Nephron progenitor cell (in vitro differentiated cells): ENCODE measurements around the gene PES1.

Source experiments
- DNase-seq: peaks from one replicate; pipeline ENCODE4 v3.0.0; 2021
- H3K27ac Mint-ChIP-seq: 2 replicates; pipeline ENCODE4 v1.8.0; 2021; ENCODE audit warnings: mild to moderate bottlenecking, moderate library complexity, mixed read lengths
- H3K27me3 Mint-ChIP-seq: 2 replicates; pipeline ENCODE4 v1.8.0; 2021; ENCODE audit warnings: mild to moderate bottlenecking, low read depth, mixed read lengths; ENCODE audit not compliant: poor library complexity
- H3K36me3 Mint-ChIP-seq: 2 replicates; pipeline ENCODE4 v1.8.0; 2021; ENCODE audit warnings: low read depth, mixed read lengths
- H3K4me1 Mint-ChIP-seq: 2 replicates; pipeline ENCODE4 v1.8.0; 2021; ENCODE audit warnings: mixed read lengths
- H3K4me3 Mint-ChIP-seq: 2 replicates; pipeline ENCODE4 v1.8.0; 2021; ENCODE audit warnings: mild to moderate bottlenecking, moderate library complexity, mixed read lengths
- H3K9me3 Mint-ChIP-seq: 2 replicates; pipeline ENCODE4 v1.8.0; 2021; ENCODE audit warnings: mild to moderate bottlenecking, moderate library complexity, mixed read lengths
- CTCF ChIP-seq: fragments of 200-600 bp; sonication (generic); IDR thresholded peaks from 2 replicates; pipeline ENCODE4 v1.5.0; 2021; ENCODE audit warnings: antibody characterized with exemption

The PES1 gene

GRCh38 chr22:30605449-30606110 is 13.9 kb upstream of the PES1 start:
- TF ChIP-seq CTCF = peak; percentile 59
- peak; percentile 43 for DNase-seq
- no peaks in the 10 kb centered on the region for H3K36me3 Mint-ChIP-seq
- no peaks in the 10 kb centered on the region for H3K9me3 Mint-ChIP-seq
- no peak overlapping the region for H3K27ac Mint-ChIP-seq
- H3K4me1 Mint-ChIP-seq = peaks cover 58% of the 10 kb centered on the region
- H3K4me3 Mint-ChIP-seq = peak overlapping the region; percentile 91
- H3K27me3 Mint-ChIP-seq = peaks cover 4% of the 10 kb centered on the region

DNA sequence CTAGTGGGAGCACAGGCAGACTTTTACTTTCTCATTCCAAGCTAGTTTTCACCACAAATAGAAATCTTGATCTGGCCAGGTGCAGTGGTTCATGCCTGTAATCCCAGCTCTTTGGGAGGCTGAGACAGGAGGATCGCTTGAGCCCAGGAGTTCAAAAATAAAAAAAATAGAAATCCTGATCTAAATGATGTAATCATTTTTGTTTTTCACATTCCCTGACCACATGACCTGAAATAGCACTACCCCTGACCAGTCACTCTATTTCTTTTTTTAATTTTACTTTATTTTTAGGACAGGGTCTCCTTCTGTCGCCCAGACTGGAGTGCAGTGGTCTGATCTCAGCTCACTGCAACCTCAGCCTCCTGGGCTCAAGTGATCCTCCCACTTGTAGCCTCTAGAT is 13.0 kb upstream of the PES1 start:
- H3K36me3 Mint-ChIP-seq = no peaks in the 10 kb centered on the region
- no peak for TF ChIP-seq CTCF
- H3K27me3 Mint-ChIP-seq = peaks cover 4% of the 10 kb centered on the region
- no peaks in the 10 kb centered on the region for H3K9me3 Mint-ChIP-seq
- H3K27ac Mint-ChIP-seq = no peak overlapping the region
- no peak overlapping the region for H3K4me3 Mint-ChIP-seq
- peaks cover 50% of the 10 kb centered on the region for H3K4me1 Mint-ChIP-seq
- DNase-seq = no peak

DNA sequence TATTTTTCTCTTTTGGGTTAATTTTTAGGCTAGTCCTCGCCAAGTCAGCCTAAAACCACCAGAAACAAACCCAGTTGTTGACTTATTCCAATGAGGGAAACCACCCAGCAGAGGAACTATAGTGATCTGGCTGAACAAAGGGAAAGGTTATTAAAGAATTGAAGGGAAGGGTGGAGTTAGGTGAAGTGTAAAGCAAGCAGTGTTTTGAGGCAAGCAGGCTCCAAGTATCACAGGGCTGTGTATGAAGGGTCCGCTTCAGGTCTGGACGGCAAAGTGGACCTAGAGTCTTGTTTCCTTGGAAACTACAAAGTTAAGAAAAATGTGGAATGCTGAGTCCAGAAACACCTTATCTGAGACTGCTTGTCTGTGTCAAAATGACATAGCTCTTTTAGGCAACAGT is 12.1 kb upstream of the PES1 start:
- DNase-seq = no peak
- H3K36me3 Mint-ChIP-seq = no peaks in the 10 kb centered on the region
- no peak overlapping the region for H3K27ac Mint-ChIP-seq
- TF ChIP-seq CTCF = no peak
- no peak overlapping the region for H3K4me3 Mint-ChIP-seq
- peaks cover 4% of the 10 kb centered on the region for H3K27me3 Mint-ChIP-seq
- peaks cover 40% of the 10 kb centered on the region for H3K4me1 Mint-ChIP-seq
- H3K9me3 Mint-ChIP-seq = no peaks in the 10 kb centered on the region

DNA sequence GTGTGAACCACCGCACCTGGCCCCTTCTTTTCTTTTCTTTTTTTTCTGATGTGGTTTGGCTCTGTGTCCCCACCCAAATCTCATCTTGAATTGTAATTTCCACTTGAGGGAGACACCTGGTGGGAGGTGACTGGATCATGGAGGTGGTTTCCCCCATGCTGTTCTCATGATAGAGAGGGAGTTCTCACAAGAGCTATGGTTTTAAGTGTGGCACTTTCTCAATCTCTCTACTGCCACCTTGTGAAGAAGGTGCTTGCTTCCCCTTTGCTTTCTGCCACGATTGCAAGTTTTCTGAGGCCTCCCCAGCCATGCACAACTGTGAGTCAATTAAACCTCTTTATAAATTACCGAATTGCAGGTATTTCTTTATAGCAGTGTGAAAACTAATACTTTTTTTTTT is 10.3 kb upstream of the PES1 start:
- peaks cover 4% of the 10 kb centered on the region for H3K27me3 Mint-ChIP-seq
- H3K4me3 Mint-ChIP-seq = no peak overlapping the region
- no peak overlapping the region for H3K27ac Mint-ChIP-seq
- no peaks in the 10 kb centered on the region for H3K9me3 Mint-ChIP-seq
- DNase-seq = no peak
- H3K36me3 Mint-ChIP-seq = no peaks in the 10 kb centered on the region
- TF ChIP-seq CTCF = peak; percentile 12
- peaks cover 23% of the 10 kb centered on the region for H3K4me1 Mint-ChIP-seq

GRCh38 chr22:30601464-30601863 is 9.8 kb upstream of the PES1 start:
- DNase-seq = no peak
- Mint-ChIP-seq H3K4me1 (peaks cover 17% of the 10 kb centered on the region), H3K4me3 (no peak overlapping the region), H3K27ac (no peak overlapping the region), H3K9me3 (no peaks in the 10 kb centered on the region), H3K27me3 (peaks cover 4% of the 10 kb centered on the region), H3K36me3 (no peaks in the 10 kb centered on the region)
- TF ChIP-seq CTCF = no peak

DNA sequence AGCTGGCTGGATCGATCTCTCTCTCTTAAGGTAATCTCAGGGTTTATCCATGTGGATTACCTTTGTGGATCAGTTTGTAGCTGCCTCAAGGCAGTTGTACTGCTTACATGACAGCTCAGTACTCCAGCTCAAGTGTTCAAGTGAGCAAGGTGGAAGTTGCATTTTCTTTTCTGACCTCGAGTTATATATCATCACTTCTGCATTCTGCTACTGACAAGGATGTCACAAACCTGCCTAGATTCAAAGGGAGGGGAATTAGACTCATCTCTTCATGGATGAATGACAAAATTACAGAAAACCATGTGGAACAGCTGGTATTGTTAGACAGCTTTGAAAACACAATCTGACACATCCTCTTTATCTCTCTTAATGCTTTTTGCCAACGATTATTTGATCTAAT is 9.2 kb upstream of the PES1 start:
- H3K4me3 Mint-ChIP-seq = no peak overlapping the region
- no peak for DNase-seq
- H3K27ac Mint-ChIP-seq = peak overlapping the region; percentile 32
- no peaks in the 10 kb centered on the region for H3K9me3 Mint-ChIP-seq
- H3K4me1 Mint-ChIP-seq = peaks cover 12% of the 10 kb centered on the region
- no peaks in the 10 kb centered on the region for H3K36me3 Mint-ChIP-seq
- H3K27me3 Mint-ChIP-seq = peaks cover 7% of the 10 kb centered on the region
- no peak for TF ChIP-seq CTCF
